Mesendoderm (in vitro differentiated cells): ENCODE results near the gene TAAR2.

Experiments used
- DNase-seq: peaks from one replicate; pipeline ENCODE4 v3.0.0; 2013
- H2AK5ac ChIP-seq: 2 replicates; pipeline ENCODE4 v1.6.1; 2013; ENCODE audit warnings: low read length, inconsistent platforms
- H2BK120ac ChIP-seq: 2 replicates; pipeline ENCODE4 v1.6.1; 2013; ENCODE audit warnings: low read depth, mild to moderate bottlenecking, low read length, moderate library complexity, mixed read lengths
- H2BK15ac ChIP-seq: replicated peaks from 2 replicates; pipeline ENCODE4 v1.6.1; 2013; ENCODE audit warnings: low read depth, mild to moderate bottlenecking, moderate library complexity
- H2BK5ac ChIP-seq: 2 replicates; pipeline ENCODE4 v1.6.1; 2013; ENCODE audit warnings: low read length, inconsistent platforms
- H3K18ac ChIP-seq: 2 replicates; pipeline ENCODE4 v1.6.1; 2013; ENCODE audit warnings: mild to moderate bottlenecking, low read length, mixed read lengths
- H3K23ac ChIP-seq: one replicate; pipeline ENCODE4 v1.6.1; 2013; ENCODE audit warnings: low read length
- H3K27ac ChIP-seq: 2 replicates; pipeline ENCODE4 v1.5.1; 2013; ENCODE audit warnings: low read depth, mild to moderate bottlenecking, inconsistent platforms, low read length, moderate library complexity
- H3K27me3 ChIP-seq: 2 replicates; pipeline ENCODE4 v1.6.1; 2013; ENCODE audit warnings: low read length, control low read depth, mild to moderate bottlenecking, inconsistent platforms; ENCODE audit not compliant: insufficient read depth, poor library complexity
- H3K36me3 ChIP-seq: 2 replicates; pipeline ENCODE4 v1.6.1; 2013; ENCODE audit warnings: low read length, inconsistent platforms; ENCODE audit not compliant: control insufficient read depth, insufficient read depth
- H3K4ac ChIP-seq: one replicate; pipeline ENCODE4 v1.6.1; 2013; ENCODE audit warnings: low read depth, mild to moderate bottlenecking, low read length, moderate library complexity
- H3K4me1 ChIP-seq: 2 replicates; pipeline ENCODE4 v1.6.1; 2013; ENCODE audit warnings: low read depth, low read length, inconsistent platforms; ENCODE audit not compliant: control insufficient read depth
- H3K4me2 ChIP-seq: 2 replicates; pipeline ENCODE4 v1.6.1; 2013; ENCODE audit warnings: low read length
- H3K4me3 ChIP-seq: 2 replicates; pipeline ENCODE4 v1.5.1; 2013; ENCODE audit warnings: mild to moderate bottlenecking, low read length
- H3K56ac ChIP-seq: one replicate; pipeline ENCODE4 v1.6.1; 2013; ENCODE audit warnings: low read length
- H3K79me1 ChIP-seq: 2 replicates; pipeline ENCODE4 v1.6.1; 2013; ENCODE audit warnings: low read length, inconsistent platforms
- H3K79me2 ChIP-seq: 2 replicates; pipeline ENCODE4 v1.6.1; 2013; ENCODE audit warnings: mild to moderate bottlenecking, low read length; ENCODE audit not compliant: control insufficient read depth, insufficient read depth
- H3K9ac ChIP-seq: 2 replicates; pipeline ENCODE4 v1.6.1; 2013; ENCODE audit warnings: low read length, inconsistent platforms
- H4K5ac ChIP-seq: one replicate; pipeline ENCODE4 v1.6.1; 2013; ENCODE audit warnings: low read length
- H4K8ac ChIP-seq: one replicate; pipeline ENCODE4 v1.6.1; 2013; ENCODE audit warnings: low read depth, mild to moderate bottlenecking, control low read depth, low read length, moderate library complexity
- WGBS: extraction: QIAGEN DNeasy Blood & Tissue Kit; methylation state at CpG from one replicate; pipeline ENCODE4 v1.1.7; 2013; ENCODE audit warnings: low lambda C conversion rate, missing lambda C conversion rate; ENCODE audit not compliant: insufficient coverage; ENCODE audit errors: extremely low coverage; 5-methylcytosine and 5-hydroxymethylcytosine counted together

Gene TAAR2

GRCh38 chr6:132634796-132635195, 10.7 kb upstream of the TAAR2 start:
- Histone ChIP-seq H3K27me3 (no peaks in the 10 kb centered on the region), H3K4ac (no peak overlapping the region), H2AK5ac (no peak overlapping the region), H4K5ac (no peak overlapping the region), H3K56ac (no peak overlapping the region), H2BK15ac (no peak overlapping the region), H3K79me1 (no peaks in the 10 kb centered on the region), H3K36me3 (no peaks in the 10 kb centered on the region), H2BK5ac (no peak overlapping the region), H3K4me2 (no peak overlapping the region), H3K9ac (no peak overlapping the region), H3K23ac (no peak overlapping the region), H3K18ac (no peak overlapping the region), H3K79me2 (no peaks in the 10 kb centered on the region), H4K8ac (no peak overlapping the region), H2BK120ac (no peak overlapping the region), H3K4me1 (no peaks in the 10 kb centered on the region), H3K4me3 (no peak overlapping the region), H3K27ac (no peak overlapping the region)
- DNase-seq = no peak
- no CpG with 5 or more reads among the region's 4 CpGs for WGBS

- no peaks in the 10 kb centered on the region for H3K36me3 ChIP-seq
- H3K56ac ChIP-seq = no peak overlapping the region
- H3K18ac ChIP-seq = no peak overlapping the region
Observed at GRCh38 chr6:132633362-132633761, 9.3 kb upstream of the TAAR2 start.

GRCh38 chr6:132623106-132623845, 799 bp downstream of the TAAR2 start:
- Histone ChIP-seq H3K9ac (no peak overlapping the region), H2AK5ac (no peak overlapping the region), H3K23ac (no peak overlapping the region), H4K5ac (no peak overlapping the region), H3K56ac (no peak overlapping the region), H2BK5ac (no peak overlapping the region), H2BK15ac (no peak overlapping the region), H2BK120ac (no peak overlapping the region), H3K4me1 (no peaks in the 10 kb centered on the region), H4K8ac (no peak overlapping the region), H3K27me3 (no peaks in the 10 kb centered on the region), H3K79me2 (no peaks in the 10 kb centered on the region), H3K27ac (no peak overlapping the region), H3K18ac (no peak overlapping the region), H3K79me1 (no peaks in the 10 kb centered on the region), H3K4me2 (no peak overlapping the region), H3K4ac (no peak overlapping the region), H3K36me3 (no peaks in the 10 kb centered on the region), H3K4me3 (no peak overlapping the region)
- no peak for DNase-seq
- no CpG with 5 or more reads among the region's 6 CpGs for WGBS

More at GRCh38 chr6:132633362-132633761, 9.3 kb upstream of the TAAR2 start:
- no peak overlapping the region for H2BK120ac ChIP-seq
- H4K5ac ChIP-seq = no peak overlapping the region
- H3K4me1 ChIP-seq = no peaks in the 10 kb centered on the region
- no peaks in the 10 kb centered on the region for H3K79me1 ChIP-seq
- no peak overlapping the region for H2BK15ac ChIP-seq
- no peak overlapping the region for H2AK5ac ChIP-seq
- H3K9ac ChIP-seq = no peak overlapping the region
- no peak overlapping the region for H3K27ac ChIP-seq
- no peak overlapping the region for H3K4ac ChIP-seq
- no peaks in the 10 kb centered on the region for H3K79me2 ChIP-seq
- H3K4me3 ChIP-seq = no peak overlapping the region
- H2BK5ac ChIP-seq = no peak overlapping the region
- H3K4me2 ChIP-seq = no peak overlapping the region
- no peaks in the 10 kb centered on the region for H3K27me3 ChIP-seq
- no peak overlapping the region for H4K8ac ChIP-seq
- no CpG with 5 or more reads among the region's 2 CpGs for WGBS
- no peak for DNase-seq
- H3K23ac ChIP-seq = no peak overlapping the region

GRCh38 chr6:132616677-132617076, 7.4 kb downstream of the TAAR2 start:
- Histone ChIP-seq H3K27me3 (no peaks in the 10 kb centered on the region), H3K56ac (no peak overlapping the region), H2BK5ac (no peak overlapping the region), H3K4me3 (no peak overlapping the region), H4K8ac (no peak overlapping the region), H2AK5ac (no peak overlapping the region), H3K23ac (no peak overlapping the region), H3K4me2 (no peak overlapping the region), H3K79me2 (no peaks in the 10 kb centered on the region), H3K79me1 (no peaks in the 10 kb centered on the region), H2BK120ac (no peak overlapping the region), H3K9ac (no peak overlapping the region), H4K5ac (no peak overlapping the region), H3K18ac (no peak overlapping the region), H3K27ac (no peak overlapping the region), H3K4ac (no peak overlapping the region), H2BK15ac (no peak overlapping the region), H3K4me1 (no peaks in the 10 kb centered on the region), H3K36me3 (no peaks in the 10 kb centered on the region)
- DNase-seq = no peak
- WGBS = no CpG with 5 or more reads among the region's 1 CpG

GRCh38 chr6:132614554-132614953, 9.5 kb downstream of the TAAR2 start:
- no peak overlapping the region for H3K27ac ChIP-seq
- no peak overlapping the region for H4K8ac ChIP-seq
- no peak overlapping the region for H3K4ac ChIP-seq
- no peak overlapping the region for H3K4me2 ChIP-seq
- no peaks in the 10 kb centered on the region for H3K79me2 ChIP-seq
- no peaks in the 10 kb centered on the region for H3K36me3 ChIP-seq
- no peak overlapping the region for H3K9ac ChIP-seq
- H3K23ac ChIP-seq = no peak overlapping the region
- H2AK5ac ChIP-seq = no peak overlapping the region
- no peak overlapping the region for H3K18ac ChIP-seq
- no peak overlapping the region for H3K4me3 ChIP-seq
- H4K5ac ChIP-seq = no peak overlapping the region
- DNase-seq = no peak
- no peaks in the 10 kb centered on the region for H3K79me1 ChIP-seq
- H3K4me1 ChIP-seq = no peaks in the 10 kb centered on the region
- H2BK5ac ChIP-seq = no peak overlapping the region
- no peak overlapping the region for H3K56ac ChIP-seq
- no peak overlapping the region for H2BK15ac ChIP-seq
- no CpG with 5 or more reads among the region's 7 CpGs for WGBS
- H2BK120ac ChIP-seq = no peak overlapping the region
- no peaks in the 10 kb centered on the region for H3K27me3 ChIP-seq
